ENCODE measurements around the gene ITM2A. TPM values are rescaled to one million over a fixed set of nuclear protein-coding genes. Genes with fewer than 3 reads are reported as not detected.

The ITM2A gene
- not detected in 2 replicates for total RNA-seq (2021)
- not detected for Bru-seq, nascent RNA
- BruChase-seq, experiment 1, labeled RNA remaining after a 2-hour chase = not detected
- not detected for BruChase-seq, experiment 2, labeled RNA remaining after a 6-hour chase
- long read RNA-seq = 0 reads

- no peak for DNase-seq
- Histone ChIP-seq H2AFZ (no peak within 1 kb of the TSS), H3K27ac (no peak within 1 kb of the TSS)
Observed at GRCh38 chrX:79366873-79367749, at the start of gene ITM2A. ITM2A (minus strand) TSS chrX:79367334; CDS start chrX:79367215, 119 bp downstream.

GRCh38 chrX:79415056-79415455 is 47.9 kb upstream of the ITM2A start:
- H3K36me3 ChIP-seq (ENCODE audit: low read depth) = no peaks in the 10 kb centered on the region
- CTCF ChIA-PET = interaction anchor here (0.6 kb wide), 1 partner anchor 50 kb away, joined by 3 read pairs; no protein-coding TSS in a partner anchor
- no peaks in the 10 kb centered on the region for H4K20me1 ChIP-seq (ENCODE audit: insufficient read depth)
- intact Hi-C loops (cut with micrococcal nuclease; ENCODE audit: unreplicated experiment) = no loop called here
- no peak overlapping the region for H3K4me3 ChIP-seq
- H3K79me2 ChIP-seq (ENCODE audit: low read depth) = no peaks in the 10 kb centered on the region
- no peak for DNase-seq
- TF ChIP-seq CTCF (conservative IDR thresholded peaks at IDR 0.05) (no peak), EZH2 (IDR thresholded peaks at IDR 0.05; ENCODE audit: low read depth) (no peak)
- no peaks in the 10 kb centered on the region for H3K9me3 ChIP-seq (ENCODE audit: insufficient read depth, low read depth)
- no peaks in the 10 kb centered on the region for H3K9me2 ChIP-seq (ENCODE audit: insufficient read depth)
- POLR2A ChIA-PET (ENCODE audit: unreplicated experiment) = no interaction called here
- no TSS peak for BruUV-seq (replicated peaks)
- H3K4me1 ChIP-seq (replicated peaks; ENCODE audit: insufficient read depth) = no peaks in the 10 kb centered on the region
- H3K27ac ChIP-seq = no peak overlapping the region
- H3K27me3 ChIP-seq (ENCODE audit: insufficient read depth, low read depth) = no peaks in the 10 kb centered on the region
- H3K4me2 ChIP-seq = no peak overlapping the region
- H2AFZ ChIP-seq = no peak overlapping the region
- H3F3A ChIP-seq (ENCODE audit: insufficient read depth, low read depth) = no peaks in the 10 kb centered on the region

More at GRCh38 chrX:79366873-79367749, at the start of gene ITM2A:
- Histone ChIP-seq H3F3A (ENCODE audit: insufficient read depth, low read depth) (no peaks in the 10 kb centered on the region), H3K36me3 (ENCODE audit: low read depth) (no peaks in the 10 kb centered on the region), H3K4me3 (no peak within 1 kb of the TSS), H3K9me3 (ENCODE audit: insufficient read depth, low read depth) (no peaks in the 10 kb centered on the region), H4K20me1 (ENCODE audit: insufficient read depth) (no peaks in the 10 kb centered on the region), H3K4me2 (no peak within 1 kb of the TSS), H3K79me2 (ENCODE audit: low read depth) (no peaks in the 10 kb centered on the region), H3K27me3 (ENCODE audit: insufficient read depth, low read depth) (peaks cover 6% of the 10 kb centered on the region; the same call in 1 of the 2 replicates), H3K9me2 (ENCODE audit: insufficient read depth) (no peaks in the 10 kb centered on the region), H3K4me1 (replicated peaks; ENCODE audit: insufficient read depth) (no peaks in the 10 kb centered on the region)
- TF ChIP-seq EZH2 (IDR thresholded peaks at IDR 0.05; ENCODE audit: low read depth) (no peak), CTCF (conservative IDR thresholded peaks at IDR 0.05) (no peak)
- no TSS peak for BruUV-seq (replicated peaks)
- intact Hi-C loops (cut with micrococcal nuclease; ENCODE audit: unreplicated experiment) = no loop called here
- ChIA-PET CTCF (no interaction called here), POLR2A (ENCODE audit: unreplicated experiment) (no interaction called here)

GRCh38 chrX:79413963-79414362 is 46.8 kb upstream of the ITM2A start:
- H3K9me2 ChIP-seq (ENCODE audit: insufficient read depth) = no peaks in the 10 kb centered on the region
- ChIA-PET POLR2A (ENCODE audit: unreplicated experiment) (no interaction called here), CTCF (no interaction called here)
- no peak overlapping the region for H2AFZ ChIP-seq
- H3K36me3 ChIP-seq (ENCODE audit: low read depth) = no peaks in the 10 kb centered on the region
- no peaks in the 10 kb centered on the region for H3K4me1 ChIP-seq (replicated peaks; ENCODE audit: insufficient read depth)
- H3K4me3 ChIP-seq = no peak overlapping the region
- H3F3A ChIP-seq (ENCODE audit: insufficient read depth, low read depth) = no peaks in the 10 kb centered on the region
- no peak overlapping the region for H3K27ac ChIP-seq
- BruUV-seq (replicated peaks) = no TSS peak
- no peak for DNase-seq
- TF ChIP-seq CTCF (conservative IDR thresholded peaks at IDR 0.05) = no peak
- TF ChIP-seq EZH2 (IDR thresholded peaks at IDR 0.05; ENCODE audit: low read depth) = no peak
- no peak overlapping the region for H3K4me2 ChIP-seq
- no peaks in the 10 kb centered on the region for H3K79me2 ChIP-seq (ENCODE audit: low read depth)
- H3K9me3 ChIP-seq (ENCODE audit: insufficient read depth, low read depth) = no peaks in the 10 kb centered on the region
- no peaks in the 10 kb centered on the region for H3K27me3 ChIP-seq (ENCODE audit: insufficient read depth, low read depth)
- intact Hi-C loops (cut with micrococcal nuclease; ENCODE audit: unreplicated experiment) = loop anchor here (5.0 kb wide), 1 partner anchor 837 kb away; no protein-coding TSS in a partner anchor
- H4K20me1 ChIP-seq (ENCODE audit: insufficient read depth) = no peaks in the 10 kb centered on the region
